ENCODE results near the gene NPTXR.

Gene NPTXR

DNA sequence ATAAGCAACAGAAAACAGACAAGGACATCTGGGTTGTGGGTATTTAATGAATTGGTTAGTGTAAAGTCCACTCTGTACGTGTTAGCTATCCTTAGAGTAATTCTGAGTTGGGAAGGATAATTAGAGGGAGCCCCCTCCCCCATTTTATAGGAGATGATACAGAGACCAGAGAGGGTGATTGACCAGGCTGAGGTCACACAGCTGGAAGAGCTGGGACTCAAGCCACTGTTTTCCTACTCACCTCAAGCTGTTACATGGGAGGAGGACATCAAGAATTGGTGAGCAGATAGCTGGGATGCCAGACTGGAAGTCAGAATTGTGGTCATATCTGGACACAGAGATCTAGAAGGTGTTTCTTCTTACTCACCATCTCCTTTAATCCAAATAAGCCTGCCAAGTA lies 8.7 kb upstream of the NPTXR start:
- DNase-seq, result no peak
- TF ChIP-seq, protein P1, sequence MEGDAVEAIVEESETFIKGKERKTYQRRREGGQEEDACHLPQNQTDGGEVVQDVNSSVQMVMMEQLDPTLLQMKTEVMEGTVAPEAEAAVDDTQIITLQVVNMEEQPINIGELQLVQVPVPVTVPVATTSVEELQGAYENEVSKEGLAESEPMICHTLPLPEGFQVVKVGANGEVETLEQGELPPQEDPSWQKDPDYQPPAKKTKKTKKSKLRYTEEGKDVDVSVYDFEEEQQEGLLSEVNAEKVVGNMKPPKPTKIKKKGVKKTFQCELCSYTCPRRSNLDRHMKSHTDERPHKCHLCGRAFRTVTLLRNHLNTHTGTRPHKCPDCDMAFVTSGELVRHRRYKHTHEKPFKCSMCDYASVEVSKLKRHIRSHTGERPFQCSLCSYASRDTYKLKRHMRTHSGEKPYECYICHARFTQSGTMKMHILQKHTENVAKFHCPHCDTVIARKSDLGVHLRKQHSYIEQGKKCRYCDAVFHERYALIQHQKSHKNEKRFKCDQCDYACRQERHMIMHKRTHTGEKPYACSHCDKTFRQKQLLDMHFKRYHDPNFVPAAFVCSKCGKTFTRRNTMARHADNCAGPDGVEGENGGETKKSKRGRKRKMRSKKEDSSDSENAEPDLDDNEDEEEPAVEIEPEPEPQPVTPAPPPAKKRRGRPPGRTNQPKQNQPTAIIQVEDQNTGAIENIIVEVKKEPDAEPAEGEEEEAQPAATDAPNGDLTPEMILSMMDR (IDR thresholded peaks at IDR 0.05; ENCODE audit: low read depth, low read length, missing control alignments), result no peak
- in situ Hi-C loops (cut with HindIII; ENCODE audit: low pct_ligation_motif_present, low sequenced_read_pairs), result no loop called here
- H3K36me3 ChIP-seq (replicated peaks), result no peaks in the 10 kb centered on the region
- no peak overlapping the region for H3K27ac ChIP-seq
- no peaks in the 10 kb centered on the region for H3K27me3 ChIP-seq (replicated peaks)
- no peak overlapping the region for H3K4me3 ChIP-seq (ENCODE audit: low read depth, low read length)

DNA sequence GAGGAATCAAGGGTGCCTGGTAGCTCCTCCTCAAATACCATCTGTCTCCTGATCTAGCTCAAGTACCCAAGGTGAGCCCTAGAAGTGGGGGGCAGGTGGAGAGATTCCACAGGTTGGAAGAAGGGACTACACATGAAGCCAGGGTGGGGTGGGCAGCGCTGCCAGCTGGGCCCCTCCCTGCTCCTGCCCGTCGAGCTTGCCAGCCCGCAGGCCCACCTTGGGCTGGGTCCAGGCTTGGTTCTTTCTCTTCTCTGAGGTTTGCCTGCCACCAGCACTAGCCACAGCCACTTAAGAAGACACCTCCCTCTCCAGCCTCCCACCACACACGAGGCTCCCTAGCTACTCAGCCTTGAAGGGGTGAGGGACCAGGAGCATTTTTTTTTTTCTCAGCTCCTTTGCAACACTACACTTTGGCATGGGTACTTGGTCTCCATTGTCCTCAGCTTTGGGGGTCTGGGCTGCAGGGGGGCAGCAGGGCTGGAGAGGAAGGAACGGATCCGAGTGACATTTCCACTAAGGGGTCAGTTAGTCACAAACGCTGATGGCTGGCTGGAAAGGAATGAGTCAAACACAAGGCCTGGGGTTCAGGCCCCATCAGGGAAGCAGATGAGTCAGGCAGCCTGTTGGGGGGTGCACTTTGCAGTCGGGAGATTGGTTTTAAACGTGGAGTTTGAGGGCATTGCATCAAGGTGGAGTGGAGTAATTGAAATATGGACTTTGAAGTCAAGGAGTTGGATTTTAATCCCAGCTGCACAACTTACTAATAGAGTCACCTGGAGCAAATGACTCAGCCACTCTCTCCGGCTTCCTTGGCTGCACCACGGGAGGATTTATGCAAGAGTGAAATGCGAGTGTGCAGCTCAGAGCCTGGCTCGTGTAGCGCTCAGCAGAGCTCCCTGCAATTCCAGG lies 7.4 kb upstream of the NPTXR start:
- Histone ChIP-seq H3K36me3 (replicated peaks) (no peaks in the 10 kb centered on the region), H3K4me3 (ENCODE audit: low read depth, low read length) (no peak overlapping the region), H3K27ac (no peak overlapping the region), H3K27me3 (replicated peaks) (no peaks in the 10 kb centered on the region)
- peak; percentile 44 for DNase-seq
- in situ Hi-C loops (cut with HindIII; ENCODE audit: low pct_ligation_motif_present, low sequenced_read_pairs), result no loop called here
- TF ChIP-seq, protein P1 (IDR thresholded peaks at IDR 0.05; ENCODE audit: low read depth, low read length, missing control alignments), result no peak

DNA sequence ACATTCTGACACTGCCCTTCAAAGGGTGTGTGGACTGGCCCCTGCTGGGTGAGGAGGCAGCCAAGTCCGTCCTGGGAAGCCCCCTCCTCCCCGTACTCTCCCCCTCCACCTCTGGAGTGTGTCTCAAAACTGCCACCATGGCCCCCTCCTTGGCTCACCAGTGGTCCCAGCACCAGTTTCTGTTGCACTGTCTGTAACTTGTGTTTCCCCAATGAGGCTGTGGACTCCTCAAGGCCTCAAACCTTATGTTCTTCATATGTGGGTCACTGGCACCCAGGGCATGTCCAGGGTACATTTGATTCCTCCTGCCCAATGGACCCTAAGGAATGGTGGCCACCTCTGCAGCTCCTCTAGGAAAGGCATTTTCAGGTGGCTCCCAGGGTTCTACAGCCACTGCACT lies 6.6 kb upstream of the NPTXR start:
- Histone ChIP-seq H3K36me3 (replicated peaks) (no peaks in the 10 kb centered on the region), H3K27me3 (replicated peaks) (no peaks in the 10 kb centered on the region), H3K27ac (no peak overlapping the region), H3K4me3 (ENCODE audit: low read depth, low read length) (no peak overlapping the region)
- DNase-seq, result no peak
- TF ChIP-seq, protein P1 (IDR thresholded peaks at IDR 0.05; ENCODE audit: low read depth, low read length, missing control alignments), result no peak
- in situ Hi-C loops (cut with HindIII; ENCODE audit: low pct_ligation_motif_present, low sequenced_read_pairs), result no loop called here

DNA sequence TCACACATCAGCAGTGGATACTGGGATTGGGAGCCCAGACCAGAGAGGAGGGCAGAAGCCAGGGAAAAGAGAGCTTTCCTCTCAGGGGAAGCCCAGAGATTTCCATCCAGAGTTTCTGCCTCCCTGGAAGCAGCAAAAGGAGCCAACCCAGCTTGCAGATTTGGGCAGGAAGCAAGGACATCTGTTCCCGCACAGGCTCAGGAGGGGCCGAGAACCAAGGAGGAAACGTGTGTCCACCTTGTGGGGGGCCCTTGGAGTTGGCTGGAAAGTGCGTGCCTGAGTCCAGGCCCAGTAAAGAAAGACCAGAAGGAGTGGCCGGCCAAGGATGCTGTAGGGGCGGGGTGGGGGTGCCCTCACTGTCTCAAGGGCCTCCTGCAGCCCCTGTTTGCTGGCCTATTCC lies 6.0 kb upstream of the NPTXR start:
- Histone ChIP-seq H3K27me3 (replicated peaks) (no peaks in the 10 kb centered on the region), H3K4me3 (ENCODE audit: low read depth, low read length) (no peak overlapping the region), H3K27ac (no peak overlapping the region), H3K36me3 (replicated peaks) (no peaks in the 10 kb centered on the region)
- in situ Hi-C loops (cut with HindIII; ENCODE audit: low pct_ligation_motif_present, low sequenced_read_pairs), result no loop called here
- TF ChIP-seq, protein P1 (IDR thresholded peaks at IDR 0.05; ENCODE audit: low read depth, low read length, missing control alignments), result no peak
- no peak for DNase-seq

DNA sequence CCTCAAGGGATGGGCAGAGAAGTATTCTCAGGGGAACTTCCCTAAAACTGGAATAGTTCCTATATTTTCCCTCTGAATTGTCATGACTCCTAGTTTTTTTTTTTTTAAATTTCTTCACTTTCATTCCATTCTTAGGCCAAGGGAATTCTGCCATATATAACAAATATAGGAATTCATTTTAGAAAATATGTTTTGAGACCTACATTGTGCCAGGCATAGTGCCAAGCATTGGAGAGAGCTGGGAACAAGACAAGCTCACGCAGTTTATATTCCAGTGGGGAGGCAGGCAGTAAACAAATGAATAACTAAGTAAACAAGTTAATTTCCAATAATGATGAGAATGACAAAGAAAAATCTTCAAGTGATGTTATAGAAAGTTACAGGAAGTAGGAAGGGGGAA lies 2.6 kb upstream of the NPTXR start:
- DNase-seq, result no peak
- H3K27me3 ChIP-seq (replicated peaks), result peaks cover 20% of the 10 kb centered on the region
- in situ Hi-C loops (cut with HindIII; ENCODE audit: low pct_ligation_motif_present, low sequenced_read_pairs), result no loop called here
- TF ChIP-seq, protein P1 (IDR thresholded peaks at IDR 0.05; ENCODE audit: low read depth, low read length, missing control alignments), result no peak
- no peaks in the 10 kb centered on the region for H3K36me3 ChIP-seq (replicated peaks)
- no peak overlapping the region for H3K27ac ChIP-seq
- no peak overlapping the region for H3K4me3 ChIP-seq (ENCODE audit: low read depth, low read length)

All from brain microvascular endothelial cell (primary cell).